Measurements from ENCODE around the gene TMEM185B. TPM values are rescaled to one million over a fixed set of nuclear protein-coding genes. Genes with fewer than 3 reads are reported as not detected.

TMEM185B gene
- total RNA-seq, 1 donor from 2014 or later, result 27.8 TPM

DNA sequence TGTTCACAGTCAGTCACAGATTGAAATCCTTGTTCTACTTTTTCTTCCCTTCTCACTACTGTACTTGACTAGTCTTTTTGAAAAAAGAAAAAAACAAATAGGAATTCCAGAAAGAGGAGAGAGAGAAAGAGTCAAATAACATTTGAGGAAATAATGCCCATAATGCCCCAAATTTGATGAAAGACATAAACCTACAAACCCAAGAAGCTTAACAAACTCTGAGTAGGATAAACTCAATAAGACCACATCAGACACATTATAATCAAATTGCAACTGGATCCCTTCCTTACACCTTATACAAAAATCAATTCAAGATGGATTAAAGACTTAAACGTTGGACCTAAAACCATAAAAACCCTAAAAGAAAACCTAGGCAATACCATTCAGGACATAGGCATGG lies 30.9 kb downstream of the TMEM185B start:
- no peak for TF ChIP-seq CTCF (IDR thresholded peaks at IDR 0.05; ENCODE audit: unreplicated experiment)
- Mint-ChIP-seq H3K4me3 (no peak overlapping the region), H3K4me1 (no peaks in the 10 kb centered on the region), H3K27me3 (ENCODE audit: low read depth) (no peaks in the 10 kb centered on the region), H3K9me3 (peaks cover 50% of the 10 kb centered on the region), H3K36me3 (peaks cover 5% of the 10 kb centered on the region), H3K27ac (no peak overlapping the region)
- no peak for DNase-seq (ENCODE audit: low spot score in 2 of 2, unreplicated experiment in 2 of 2)

DNA sequence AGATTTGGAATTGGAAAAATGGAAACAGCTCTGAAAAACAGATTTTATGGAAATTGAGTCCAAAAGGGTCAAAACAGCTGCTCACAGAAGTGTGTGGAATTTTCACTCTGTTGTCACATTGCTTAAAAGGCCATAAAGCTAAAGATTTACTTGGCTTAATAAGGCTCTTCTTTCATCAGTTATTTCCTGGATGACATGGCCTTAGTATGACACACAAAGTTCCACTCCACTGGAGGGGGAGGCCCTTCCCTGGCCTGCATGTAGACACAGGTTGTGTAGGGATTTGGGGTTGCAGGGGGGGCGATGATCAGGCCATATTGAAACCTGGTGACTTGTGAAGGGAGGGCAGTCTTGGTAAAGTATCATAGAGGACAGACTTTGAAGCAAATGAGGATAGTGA lies 34.0 kb downstream of the TMEM185B start:
- Mint-ChIP-seq H3K36me3 (peaks cover 14% of the 10 kb centered on the region), H3K27me3 (ENCODE audit: low read depth) (no peaks in the 10 kb centered on the region), H3K9me3 (peaks cover 44% of the 10 kb centered on the region), H3K27ac (no peak overlapping the region), H3K4me3 (no peak overlapping the region), H3K4me1 (no peaks in the 10 kb centered on the region)
- DNase-seq (ENCODE audit: low spot score in 2 of 2, unreplicated experiment in 2 of 2), result no peak
- TF ChIP-seq CTCF (IDR thresholded peaks at IDR 0.05; ENCODE audit: unreplicated experiment), result no peak

- TF ChIP-seq CTCF (IDR thresholded peaks at IDR 0.05; ENCODE audit: unreplicated experiment), result no peak
- Mint-ChIP-seq H3K27ac (no peak overlapping the region), H3K36me3 (peaks cover 14% of the 10 kb centered on the region), H3K9me3 (peaks cover 9% of the 10 kb centered on the region), H3K4me1 (peaks cover 3% of the 10 kb centered on the region), H3K4me3 (no peak overlapping the region), H3K27me3 (ENCODE audit: low read depth) (no peaks in the 10 kb centered on the region)
- no peak for DNase-seq (ENCODE audit: low spot score in 2 of 2, unreplicated experiment in 2 of 2)
Observed at GRCh38 chr2:120182019-120182560, 41.1 kb downstream of the TMEM185B start.

GRCh38 chr2:120180066-120180465 lies 43.1 kb downstream of the TMEM185B start:
- no peak for TF ChIP-seq CTCF (IDR thresholded peaks at IDR 0.05; ENCODE audit: unreplicated experiment)
- no peaks in the 10 kb centered on the region for H3K27me3 Mint-ChIP-seq (ENCODE audit: low read depth)
- peaks cover 6% of the 10 kb centered on the region for H3K36me3 Mint-ChIP-seq

DNA sequence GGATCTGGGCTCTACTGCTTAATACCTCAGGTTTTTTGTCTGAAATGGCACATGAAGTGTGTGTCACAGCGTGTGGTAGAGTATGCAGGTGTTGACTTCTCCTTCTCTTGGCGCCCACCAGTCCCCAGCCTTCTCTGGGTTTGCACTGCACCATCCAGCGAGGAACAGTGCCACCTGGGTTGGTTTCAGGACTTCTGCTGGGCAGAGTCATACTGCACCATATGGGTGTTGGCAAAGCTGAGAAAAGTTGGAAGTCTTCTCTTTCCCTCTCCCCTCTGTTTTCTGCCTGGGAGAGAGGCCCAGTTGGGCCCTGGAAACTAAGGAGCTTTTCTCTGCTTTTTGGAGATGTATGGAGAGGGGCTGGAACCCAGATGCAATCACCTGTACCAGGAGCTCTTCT lies 43.8 kb downstream of the TMEM185B start:
- H3K9me3 Mint-ChIP-seq, result no peaks in the 10 kb centered on the region
- H3K36me3 Mint-ChIP-seq, result peaks cover 5% of the 10 kb centered on the region
- peaks cover 3% of the 10 kb centered on the region for H3K4me1 Mint-ChIP-seq
- TF ChIP-seq CTCF (IDR thresholded peaks at IDR 0.05; ENCODE audit: unreplicated experiment), result no peak
- H3K27ac Mint-ChIP-seq, result no peak overlapping the region
- no peak overlapping the region for H3K4me3 Mint-ChIP-seq
- no peak for DNase-seq (ENCODE audit: low spot score in 2 of 2, unreplicated experiment in 2 of 2)
- H3K27me3 Mint-ChIP-seq (ENCODE audit: low read depth), result no peaks in the 10 kb centered on the region

More at GRCh38 chr2:120180066-120180465, 43.1 kb downstream of the TMEM185B start:
- H3K9me3 Mint-ChIP-seq, result peaks cover 1% of the 10 kb centered on the region
- no peak overlapping the region for H3K27ac Mint-ChIP-seq
- H3K4me3 Mint-ChIP-seq, result no peak overlapping the region
- DNase-seq (ENCODE audit: low spot score in 2 of 2, unreplicated experiment in 2 of 2), result no peak
- H3K4me1 Mint-ChIP-seq, result peaks cover 3% of the 10 kb centered on the region

DNA sequence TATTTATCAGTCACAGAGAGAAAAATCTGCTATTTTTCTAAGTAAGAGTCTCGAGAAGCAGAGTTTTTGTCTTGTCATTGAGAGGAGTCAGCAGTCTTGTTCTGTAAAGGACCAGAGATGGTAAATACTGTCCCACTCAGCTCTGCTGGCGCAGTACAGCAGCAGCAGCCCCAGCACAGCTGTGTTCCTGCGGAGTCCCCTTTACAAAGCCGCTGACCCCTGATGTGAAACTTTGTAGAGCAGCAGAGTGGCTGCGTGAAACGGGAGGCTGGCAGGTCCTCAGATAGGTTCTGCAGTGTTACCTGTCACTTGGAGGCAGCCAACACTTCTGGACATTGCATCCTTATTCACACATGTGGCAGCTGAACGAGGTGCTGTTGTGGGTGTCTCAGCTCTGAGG lies 45.2 kb downstream of the TMEM185B start:
- H3K4me1 Mint-ChIP-seq, result peaks cover 3% of the 10 kb centered on the region
- no peak for DNase-seq (ENCODE audit: low spot score in 2 of 2, unreplicated experiment in 2 of 2)
- H3K36me3 Mint-ChIP-seq, result peaks cover 4% of the 10 kb centered on the region
- H3K4me3 Mint-ChIP-seq, result no peak overlapping the region
- no peak overlapping the region for H3K27ac Mint-ChIP-seq
- no peaks in the 10 kb centered on the region for H3K9me3 Mint-ChIP-seq
- H3K27me3 Mint-ChIP-seq (ENCODE audit: low read depth), result no peaks in the 10 kb centered on the region
- TF ChIP-seq CTCF (IDR thresholded peaks at IDR 0.05; ENCODE audit: unreplicated experiment), result no peak

Measured in mesothelial cell of epicardium (in vitro differentiated cells).